K562 (cell line): ENCODE measurements around the gene GPATCH2L. TPM values are rescaled to one million over a fixed set of nuclear protein-coding genes. Genes with fewer than 3 reads are reported as not detected.

Experiments
- ATAC-seq: fragments of 200-7000 bp; cut with Tn5 transposase; 3 replicates; pipeline ENCODE4 v1.9.1; 2020; ENCODE audit warnings: moderate library complexity
- BruUV-seq: library from RNA; stranded (reverse); fragments of 400-500 nt; replicated peaks from 2 replicates; lab custom pipeline; 2021; lab: Mats Ljungman, UMichigan
- CTCF ChIA-PET: fragments of 300-600 bp; formaldehyde crosslinking; extraction: SDS; loops from one replicate; lab custom pipeline; 2021; ENCODE audit warnings: low intra/inter-chr PET ratio; lab: Yijun Ruan, JAX
- POLR2A ChIA-PET: fragments of 300-600, 350-650 bp; sonication (Branson Sonifier 250); formaldehyde crosslinking; extraction: SDS; loops from one replicate; lab custom pipeline; 2021; ENCODE audit warnings: antibody characterized with exemption, inconsistent platforms; lab: Yijun Ruan, JAX
- DNase-seq, 4 experiments: peaks; one replicate each; pipeline versions ENCODE4 v3.0.0 to v3.0.0-alpha.2; 2011 to 2018; ENCODE audit warnings: low spot score in 3 of 4, mixed read lengths in 3 of 4; ENCODE audit errors: extremely low read depth in 1 of 4
- FAIRE-seq: peaks from 2 replicates; lab custom pipeline; 2011; peaks lifted over from hg19 to GRCh38; lab: Jason Lieb, UNC
- H2AFZ ChIP-seq: 2 replicates; pipeline ENCODE4 v1.6.0; 2011; ENCODE audit warnings: low read depth, low read length, control low read depth, inconsistent platforms
- H3K27ac ChIP-seq: fragments of 200-600 bp; 3 replicates; pipeline ENCODE4 v1.8.0; 2011; ENCODE audit warnings: low read depth, mild to moderate bottlenecking, control low read depth, inconsistent platforms, low read length, moderate library complexity, mixed read lengths; ENCODE audit errors: extremely low read depth
- H3K27me3 ChIP-seq, 2 experiments: fragments of 300-600 bp in 1 of 2; 2 replicates in 1 of 2; 3 replicates in 1 of 2; pipeline versions ENCODE4 v1.6.0 to v1.8.0; 2011; ENCODE audit warnings: inconsistent platforms in 2 of 2, low read length in 2 of 2, mild to moderate bottlenecking in 1 of 2, mixed read lengths in 1 of 2, moderate library complexity in 1 of 2; ENCODE audit not compliant: control insufficient read depth in 2 of 2, insufficient read depth in 2 of 2
- H3K36me3 ChIP-seq: fragments of 300-600 bp; 3 replicates; pipeline ENCODE4 v1.8.0; 2011; ENCODE audit warnings: mild to moderate bottlenecking, low read length, inconsistent platforms; ENCODE audit not compliant: control insufficient read depth, insufficient read depth
- H3K4me1 ChIP-seq, 2 experiments: fragments of 200-600 bp in 1 of 2; replicated peaks in 1 of 2; 2 replicates in 1 of 2; 3 replicates in 1 of 2; pipeline versions ENCODE4 v1.5.1 to v1.8.0; 2011; ENCODE audit warnings: inconsistent platforms in 2 of 2, low read length in 2 of 2, mild to moderate bottlenecking in 1 of 2, mixed read lengths in 1 of 2, moderate library complexity in 1 of 2; ENCODE audit not compliant: control insufficient read depth in 2 of 2, insufficient read depth in 2 of 2
- H3K4me2 ChIP-seq: 2 replicates; pipeline ENCODE4 v1.6.1; 2011; ENCODE audit warnings: low read length, control low read depth, inconsistent platforms, mixed read lengths; ENCODE audit not compliant: insufficient read depth
- H3K4me3 ChIP-seq: fragments of 200-600 bp; sonication (generic), shearing (Covaris generic); 2 replicates; pipeline ENCODE4 v1.5.1; 2016; ENCODE audit warnings: control low read depth, inconsistent platforms
- H3K79me2 ChIP-seq: fragments of 200-600 bp; 3 replicates; pipeline ENCODE4 v1.8.0; 2011; ENCODE audit warnings: low read length, inconsistent platforms; ENCODE audit not compliant: control insufficient read depth, insufficient read depth
- H3K9ac ChIP-seq, 2 experiments: 2 replicates each; pipeline versions ENCODE4 v1.6.0 to v1.6.1; 2011; ENCODE audit warnings: low read depth in 2 of 2, low read length in 2 of 2, control low read depth in 1 of 2, inconsistent platforms in 1 of 2, mild to moderate bottlenecking in 1 of 2, mixed read lengths in 1 of 2; ENCODE audit not compliant: insufficient read depth in 1 of 2
- H3K9me1 ChIP-seq: one replicate; pipeline ENCODE4 v1.6.0; 2011; ENCODE audit warnings: inconsistent platforms, mild to moderate bottlenecking, low read length, moderate library complexity; ENCODE audit not compliant: control insufficient read depth, insufficient read depth
- H3K9me3 ChIP-seq: replicated peaks from 2 replicates; pipeline ENCODE4 v1.5.1; 2011; ENCODE audit warnings: low read depth, low read length, inconsistent platforms; ENCODE audit not compliant: control insufficient read depth, insufficient read depth
- H4K20me1 ChIP-seq: replicated peaks from 2 replicates; pipeline ENCODE4 v1.6.1; 2011; ENCODE audit warnings: low read length, inconsistent platforms, mixed read lengths; ENCODE audit not compliant: control insufficient read depth, insufficient read depth
- C11orf30 ChIP-seq: fragments of 450-650 bp; IDR thresholded peaks from 2 replicates; pipeline ENCODE4 v1.6.1; 2016; ENCODE audit warnings: low read depth, mild to moderate bottlenecking
- MAFG ChIP-seq: fragments of 450-650 bp; conservative IDR thresholded peaks from 2 replicates; pipeline ENCODE4 v1.6.1; 2016; ENCODE audit warnings: missing genetic modification characterization, missing compliant biosample characterization
- NFE2 ChIP-seq: IDR thresholded peaks from 2 replicates; pipeline ENCODE4 v1.6.1; 2014; ENCODE audit warnings: antibody characterized with exemption, low read depth
- ZNF316 ChIP-seq: fragments of 450-650 bp; IDR thresholded peaks from 2 replicates; pipeline ENCODE4 v1.6.1; 2016
- ZZZ3 ChIP-seq: fragments of 450-650 bp; IDR thresholded peaks from 2 replicates; pipeline ENCODE4 v1.6.1; 2016; ENCODE audit warnings: antibody characterized with exemption, mild to moderate bottlenecking, moderate library complexity
- WGBS: fragments of 100-300 bp; shearing (Covaris generic); methylation state at CpG from one replicate; pipeline ENCODE4 v1.1.6; 2016; ENCODE audit warnings: low coverage, mixed read lengths; ENCODE audit not compliant: insufficient coverage; ENCODE audit errors: missing lambda C conversion rate; 5-methylcytosine and 5-hydroxymethylcytosine counted together
- in situ Hi-C: fragments of 300-500 bp; cut with MboI; formaldehyde crosslinking; loops from 4 replicates; pipeline ENCODE4 v1.15.0; 2018; ENCODE audit warnings: inconsistent platforms, mixed read lengths
- intact Hi-C: fragments of 100-400 bp; cut with micrococcal nuclease; formaldehyde crosslinking; loops from 2 replicates; pipeline ENCODE4 v1.14.2; 2022
- polyA plus RNA-seq, 8 experiments: library from polyadenylated mRNA; depleted of rRNA in 4 of 8; stranded (reverse) in 5 of 8; unstranded in 3 of 8; fragments of >200 nt; fragmentation: Nextera tagmentation in 2 of 8; fragmentation: Illumina TruSeq in 1 of 8; extraction: Ambion mirVana in 2 of 8; extraction: Trizol in 1 of 8; gene quantifications; 2 replicates each; pipeline versions ENCODE4 v1.2.1 to v1.2.3, GENCODE V29; 2011 to 2014; ENCODE audit warnings: inconsistent platforms in 1 of 8, missing spikeins in 1 of 8
- total RNA-seq, 7 experiments: library from RNA; depleted of rRNA in 6 of 7; stranded (reverse); fragments of >200 nt in 6 of 7; fragmentation: Illumina TruSeq in 2 of 7; extraction: Trizol in 2 of 7; gene quantifications; 2 replicates each; pipeline versions ENCODE4 v1.2.1 to v1.2.3, GENCODE V29; 2011 to 2021; ENCODE audit warnings: low replicate concordance in 1 of 7
- TF ChIP-seq, protein P1 (sequence below): sonication (generic); formaldehyde crosslinking; IDR thresholded peaks from 2 replicates; pipeline ENCODE4 v1.8.0; 2023; ENCODE audit warnings: missing genetic modification reagents, mild to moderate bottlenecking, borderline replicate concordance

The GPATCH2L gene
- total and polyA plus RNA-seq, 9 of the 15 experiments (the other 6 are each of a cell fraction or from before 2014, with no cell fraction given) = 13.1 to 39.6 (median 20.0) TPM

DNA sequence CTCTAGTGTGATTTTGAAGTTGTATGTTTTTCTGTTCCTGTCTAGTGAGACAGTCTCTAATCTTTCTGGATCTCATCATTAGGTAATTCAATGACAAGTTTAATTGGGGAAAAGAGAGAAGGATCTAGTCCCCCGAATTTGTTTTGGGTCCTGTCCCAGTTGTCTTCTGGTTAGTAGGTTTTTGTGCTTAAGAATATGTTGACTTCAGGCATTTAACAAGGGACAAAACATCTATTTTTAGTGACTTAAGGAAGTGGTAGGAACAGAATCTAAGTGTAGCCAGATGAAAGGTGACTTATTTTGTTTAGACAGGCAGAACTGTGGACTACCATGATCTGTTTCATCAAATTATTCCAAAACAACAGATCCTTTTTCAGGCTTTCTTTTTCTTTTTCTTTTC, 2.2 kb downstream of the GPATCH2L start (continued):
- TF ChIP-seq, protein P1, sequence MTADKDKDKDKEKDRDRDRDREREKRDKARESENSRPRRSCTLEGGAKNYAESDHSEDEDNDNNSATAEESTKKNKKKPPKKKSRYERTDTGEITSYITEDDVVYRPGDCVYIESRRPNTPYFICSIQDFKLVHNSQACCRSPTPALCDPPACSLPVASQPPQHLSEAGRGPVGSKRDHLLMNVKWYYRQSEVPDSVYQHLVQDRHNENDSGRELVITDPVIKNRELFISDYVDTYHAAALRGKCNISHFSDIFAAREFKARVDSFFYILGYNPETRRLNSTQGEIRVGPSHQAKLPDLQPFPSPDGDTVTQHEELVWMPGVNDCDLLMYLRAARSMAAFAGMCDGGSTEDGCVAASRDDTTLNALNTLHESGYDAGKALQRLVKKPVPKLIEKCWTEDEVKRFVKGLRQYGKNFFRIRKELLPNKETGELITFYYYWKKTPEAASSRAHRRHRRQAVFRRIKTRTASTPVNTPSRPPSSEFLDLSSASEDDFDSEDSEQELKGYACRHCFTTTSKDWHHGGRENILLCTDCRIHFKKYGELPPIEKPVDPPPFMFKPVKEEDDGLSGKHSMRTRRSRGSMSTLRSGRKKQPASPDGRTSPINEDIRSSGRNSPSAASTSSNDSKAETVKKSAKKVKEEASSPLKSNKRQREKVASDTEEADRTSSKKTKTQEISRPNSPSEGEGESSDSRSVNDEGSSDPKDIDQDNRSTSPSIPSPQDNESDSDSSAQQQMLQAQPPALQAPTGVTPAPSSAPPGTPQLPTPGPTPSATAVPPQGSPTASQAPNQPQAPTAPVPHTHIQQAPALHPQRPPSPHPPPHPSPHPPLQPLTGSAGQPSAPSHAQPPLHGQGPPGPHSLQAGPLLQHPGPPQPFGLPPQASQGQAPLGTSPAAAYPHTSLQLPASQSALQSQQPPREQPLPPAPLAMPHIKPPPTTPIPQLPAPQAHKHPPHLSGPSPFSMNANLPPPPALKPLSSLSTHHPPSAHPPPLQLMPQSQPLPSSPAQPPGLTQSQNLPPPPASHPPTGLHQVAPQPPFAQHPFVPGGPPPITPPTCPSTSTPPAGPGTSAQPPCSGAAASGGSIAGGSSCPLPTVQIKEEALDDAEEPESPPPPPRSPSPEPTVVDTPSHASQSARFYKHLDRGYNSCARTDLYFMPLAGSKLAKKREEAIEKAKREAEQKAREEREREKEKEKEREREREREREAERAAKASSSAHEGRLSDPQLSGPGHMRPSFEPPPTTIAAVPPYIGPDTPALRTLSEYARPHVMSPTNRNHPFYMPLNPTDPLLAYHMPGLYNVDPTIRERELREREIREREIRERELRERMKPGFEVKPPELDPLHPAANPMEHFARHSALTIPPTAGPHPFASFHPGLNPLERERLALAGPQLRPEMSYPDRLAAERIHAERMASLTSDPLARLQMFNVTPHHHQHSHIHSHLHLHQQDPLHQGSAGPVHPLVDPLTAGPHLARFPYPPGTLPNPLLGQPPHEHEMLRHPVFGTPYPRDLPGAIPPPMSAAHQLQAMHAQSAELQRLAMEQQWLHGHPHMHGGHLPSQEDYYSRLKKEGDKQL (CRISPR knock-in tag) = no peak

DNA sequence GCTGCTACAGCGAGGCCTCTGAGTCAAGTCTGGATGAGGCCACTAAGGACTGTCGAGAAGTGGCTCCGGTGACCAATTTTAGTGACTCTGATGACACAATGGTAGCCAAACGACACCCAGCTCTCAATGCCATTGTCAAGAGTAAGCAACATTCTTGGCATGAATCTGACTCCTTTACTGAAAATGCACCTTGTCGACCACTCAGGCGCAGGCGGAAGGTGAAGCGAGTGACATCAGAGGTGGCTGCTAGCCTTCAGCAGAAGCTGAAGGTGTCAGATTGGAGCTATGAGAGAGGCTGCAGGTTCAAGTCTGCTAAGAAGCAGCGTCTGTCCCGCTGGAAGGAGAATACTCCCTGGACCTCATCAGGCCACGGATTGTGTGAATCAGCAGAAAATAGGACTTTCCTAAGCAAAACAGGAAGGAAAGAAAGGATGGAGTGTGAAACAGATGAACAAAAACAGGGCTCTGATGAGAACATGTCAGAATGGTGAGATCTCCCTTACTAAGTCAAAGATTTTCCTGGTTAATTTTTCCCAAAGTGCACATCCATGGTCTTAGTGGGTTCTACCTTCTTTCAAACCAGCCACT, 2.9 kb downstream of the GPATCH2L start:
- CTCF ChIA-PET = no interaction called here
- intact Hi-C loops = loop anchor here (2.0 kb wide), 1 partner anchor 16 kb away; no protein-coding TSS in a partner anchor

More for the DNA sequence above, 2.9 kb downstream of the GPATCH2L start:
- TF ChIP-seq ZZZ3 = no peak
- peak; percentile 72 for TF ChIP-seq ZNF316
- TF ChIP-seq C11orf30 = peak; percentile 61
- TF ChIP-seq NFE2 = peak; percentile 51
- peak; percentile 20; the same call in 1 of the 2 replicates for TF ChIP-seq MAFG (tag)
- Histone ChIP-seq H3K9me3 (no peaks in the 10 kb centered on the region), H3K9ac (peak overlapping the region; percentile 8 to 80; a peak in 3 of 4 replicates), H3K9me1 (peaks cover 3% of the 10 kb centered on the region), H3K27ac (no peak overlapping the region), H3K4me1 (peaks cover 15 to 28% of the 10 kb centered on the region in 2 experiments; a peak in 4 of 5 replicates), H3K4me3 (no peak overlapping the region), H3K27me3 (no peaks in the 10 kb centered on the region), H4K20me1 (peaks cover 8% of the 10 kb centered on the region), H2AFZ (no peak overlapping the region), H3K4me2 (0 out of 2 replicates have a peak overlapping the region, but pooled peaks have one; percentile 44), H3K36me3 (peaks cover 60% of the 10 kb centered on the region), H3K79me2 (peaks cover 72% of the 10 kb centered on the region)
- FAIRE-seq (no peak), ATAC-seq (no peak), DNase-seq (peak in 1 of 4 experiments; percentile 8)
- in situ Hi-C loops = no loop called here
- POLR2A ChIA-PET = interaction anchor here (0.8 kb wide), 1 partner anchor 8 kb away, joined by 3 read pairs; no protein-coding TSS in a partner anchor
- 72% methylated on average over 10 of the region's 11 CpGs for WGBS
- BruUV-seq = no TSS peak
